Epithelial cell of proximal tubule (primary cell): Measurements from ENCODE around the gene NAV2. TPM values are rescaled to one million over a fixed set of nuclear protein-coding genes. Genes with fewer than 3 reads are reported as not detected.

ENCODE experiments used
- DNase-seq: peaks from one replicate; pipeline ENCODE4 v3.0.0-alpha.2; 2011; ENCODE audit warnings: low read depth
- H3K4me3 ChIP-seq: 2 replicates; pipeline ENCODE4 v1.5.1; 2011; ENCODE audit warnings: low read depth, mild to moderate bottlenecking, low read length
- CTCF ChIP-seq: conservative IDR thresholded peaks from 2 replicates; pipeline ENCODE4 v1.5.1; 2012; ENCODE audit warnings: low read depth, mild to moderate bottlenecking, low read length
- total RNA-seq: library from RNA; depleted of rRNA; stranded (reverse); fragments of >200 nt; gene quantifications from 2 replicates; pipeline ENCODE4 v1.2.3, GENCODE V29; 2015

Gene NAV2
- total RNA-seq, 1 donor from 2014 or later: 19.0 TPM

- DNase-seq: no peak
- H3K4me3 ChIP-seq: no peak overlapping the region
- TF ChIP-seq CTCF: no peak
These were observed 199.7 kb downstream of the NAV2 start for GRCh38 chr11:19912115-19912957.

DNA sequence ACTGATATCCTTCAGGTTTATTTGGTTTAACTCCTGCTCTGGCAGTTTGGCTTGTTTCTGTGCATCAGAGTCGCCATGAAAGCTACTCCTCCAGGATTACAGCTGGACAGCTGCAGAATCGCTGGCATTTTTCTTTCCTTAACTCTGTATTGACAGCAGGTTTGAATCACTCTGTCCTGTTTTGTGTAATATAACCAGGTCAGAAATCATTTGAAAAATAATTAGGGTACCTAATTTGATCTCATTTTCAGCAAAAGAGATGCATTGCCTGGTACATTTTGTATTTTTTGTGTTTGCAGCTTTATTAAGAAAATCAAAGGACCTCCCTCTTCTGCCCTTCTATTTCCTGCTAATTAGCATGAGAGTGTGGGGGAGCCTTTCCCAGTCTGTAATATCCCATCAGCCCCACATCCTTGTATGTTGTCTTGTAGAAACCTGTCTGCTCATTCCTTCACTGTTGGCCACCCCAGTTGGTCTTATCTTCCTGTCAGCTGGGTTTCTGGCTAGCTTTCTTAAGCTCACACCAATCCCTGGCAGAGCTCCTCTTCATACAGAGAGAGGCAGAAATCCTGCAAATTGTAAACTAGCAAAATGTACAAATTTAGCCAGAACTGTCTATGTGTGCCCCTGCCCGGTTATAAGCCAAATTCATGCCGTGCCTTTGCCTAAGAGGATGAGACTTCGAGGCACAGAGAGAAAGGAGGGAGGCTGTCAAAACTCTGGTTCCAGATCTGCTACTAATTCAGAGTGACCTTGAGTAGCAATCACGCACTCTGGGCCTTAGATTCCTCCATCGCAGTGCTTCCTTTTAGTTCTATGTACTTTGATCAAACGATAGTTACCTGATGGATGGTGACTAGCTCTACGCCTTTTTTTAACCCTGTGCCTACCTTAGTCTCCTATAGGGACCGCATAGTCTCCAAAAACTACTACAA lies 200.6 kb downstream of the NAV2 start:
- DNase-seq: no peak
- no peak overlapping the region for H3K4me3 ChIP-seq
- no peak for TF ChIP-seq CTCF

GRCh38 chr11:19913893-19914249 lies 201.2 kb downstream of the NAV2 start:
- H3K4me3 ChIP-seq: no peak overlapping the region
- no peak for DNase-seq
- TF ChIP-seq CTCF: no peak

GRCh38 chr11:19915808-19916207 lies 203.2 kb downstream of the NAV2 start:
- no peak for TF ChIP-seq CTCF
- H3K4me3 ChIP-seq: no peak overlapping the region
- DNase-seq: no peak

DNA sequence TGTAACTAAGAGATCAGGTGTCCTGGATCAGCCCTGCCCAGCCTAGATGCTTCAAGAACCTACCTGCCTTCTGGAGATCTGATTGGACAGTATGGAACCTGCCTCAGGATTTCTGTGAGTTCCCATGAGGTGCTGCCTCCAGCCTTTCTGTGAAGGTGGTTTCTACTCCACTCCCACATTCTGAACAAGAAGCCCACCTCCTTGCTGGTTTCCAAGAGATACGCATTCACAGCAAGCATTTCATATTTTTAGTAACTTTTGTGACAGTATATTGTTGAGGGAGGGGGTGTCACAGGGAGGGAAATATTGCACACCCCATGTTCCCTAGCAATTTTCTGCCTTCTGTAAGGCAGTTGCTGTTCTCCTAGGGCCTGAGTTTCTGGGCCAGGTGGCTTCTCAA lies 204.4 kb downstream of the NAV2 start:
- no peak for TF ChIP-seq CTCF
- no peak overlapping the region for H3K4me3 ChIP-seq
- no peak for DNase-seq

- H3K4me3 ChIP-seq: no peak overlapping the region
- no peak for DNase-seq
- TF ChIP-seq CTCF: no peak
These were observed 205.8 kb downstream of the NAV2 start for GRCh38 chr11:19918302-19919049.
